Renal cortex interstitium (tissue), 11 donors: ENCODE measurements around the gene NPL. TPM values are rescaled to one million over a fixed set of nuclear protein-coding genes. Genes with fewer than 3 reads are reported as not detected.
A peak's percentile ranks its signal among the peaks of the same experiment; 100 is the strongest.

Source experiments
- DNase-seq, 11 donors: peaks; one replicate each; pipeline ENCODE4 v3.0.0-alpha.2; 2013; ENCODE audit warnings: low read depth in 9 of 11, low spot score in 4 of 11; ENCODE audit errors: extremely low read depth in 1 of 11
- polyA plus RNA-seq, 3 donors: library from polyadenylated mRNA; unstranded; fragments of 120-200 nt; gene quantifications; one replicate each; pipeline ENCODE4 v1.2.1, GENCODE V29; 2013; ENCODE audit not compliant: insufficient read length in 3 of 3

NPL gene
- polyA plus RNA-seq, 3 donors, result 8.1 to 8.8 (median 8.4) TPM

DNA sequence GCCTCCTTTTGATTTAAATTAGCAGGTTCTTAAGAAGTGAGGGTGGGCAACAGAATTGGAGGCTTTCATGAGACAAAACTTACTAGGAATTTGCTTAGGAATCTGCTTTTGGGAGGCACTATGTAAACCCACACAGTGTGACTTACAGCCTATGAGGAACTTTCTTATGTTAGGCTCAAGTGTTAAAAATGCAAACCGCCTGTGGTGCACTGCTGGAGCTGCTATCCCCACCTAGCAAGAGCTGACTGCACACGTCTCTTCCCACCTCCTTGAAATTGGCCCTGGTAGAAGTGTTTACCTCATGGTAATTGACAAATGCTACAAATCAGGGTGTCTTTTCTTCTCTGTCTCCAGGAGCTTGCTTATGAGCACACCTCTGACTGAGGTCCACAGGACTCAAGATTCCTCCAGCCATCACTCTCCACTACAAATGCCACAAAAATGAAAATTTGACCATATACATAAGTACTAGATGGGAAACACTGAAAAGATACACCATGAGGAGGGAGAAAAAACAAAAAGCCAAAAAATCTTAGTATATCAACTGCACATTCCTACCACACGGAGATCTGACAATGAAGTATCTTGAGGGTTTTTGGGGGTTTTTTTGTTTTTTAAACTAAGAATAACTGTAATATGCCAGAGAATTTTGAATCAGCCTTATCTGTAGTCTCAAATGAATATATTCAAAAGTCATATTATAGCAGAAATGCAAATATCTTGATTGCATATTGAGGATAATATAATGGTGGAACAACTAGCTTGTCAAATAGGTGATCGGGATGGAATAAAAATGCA lies 18.2 kb upstream of the NPL start:
- no peak for DNase-seq

DNA sequence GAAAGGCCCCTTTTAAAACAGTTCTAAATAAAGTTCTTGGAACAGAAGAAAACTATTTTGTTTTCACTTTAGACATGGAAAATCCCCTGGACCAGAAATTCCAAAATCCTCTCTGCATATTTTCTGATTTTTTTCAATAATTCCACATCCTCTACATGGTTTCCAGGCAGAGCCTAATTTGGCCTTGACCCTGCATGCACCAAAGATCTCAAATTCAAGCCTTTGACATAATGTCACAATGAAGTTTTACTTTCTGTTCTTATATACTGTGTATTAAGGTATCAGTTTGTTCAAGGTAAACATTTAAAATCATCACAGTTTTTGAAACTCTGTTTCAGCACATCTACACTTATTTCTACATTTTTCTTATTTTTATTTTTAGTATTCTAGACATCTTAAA lies 12.2 kb upstream of the NPL start:
- no peak for DNase-seq

DNA sequence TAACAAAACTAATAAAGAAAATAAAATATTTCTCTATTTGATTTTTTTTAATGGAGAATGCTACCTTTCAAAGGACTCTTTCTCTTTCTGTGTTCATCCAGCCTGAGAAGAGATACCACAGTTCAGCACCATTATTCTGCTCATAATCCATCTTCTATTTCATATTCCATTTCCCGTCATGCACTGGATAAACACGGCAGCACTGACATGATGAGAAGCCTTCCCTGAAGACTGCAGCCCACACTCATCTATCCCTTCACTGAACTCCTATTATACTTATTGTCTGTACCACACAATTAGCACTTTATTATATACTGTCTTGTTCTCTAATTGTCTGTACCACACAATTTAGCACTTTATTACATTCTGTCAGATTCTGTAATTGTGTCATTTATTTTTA lies 10.7 kb upstream of the NPL start:
- no peak for DNase-seq

DNA sequence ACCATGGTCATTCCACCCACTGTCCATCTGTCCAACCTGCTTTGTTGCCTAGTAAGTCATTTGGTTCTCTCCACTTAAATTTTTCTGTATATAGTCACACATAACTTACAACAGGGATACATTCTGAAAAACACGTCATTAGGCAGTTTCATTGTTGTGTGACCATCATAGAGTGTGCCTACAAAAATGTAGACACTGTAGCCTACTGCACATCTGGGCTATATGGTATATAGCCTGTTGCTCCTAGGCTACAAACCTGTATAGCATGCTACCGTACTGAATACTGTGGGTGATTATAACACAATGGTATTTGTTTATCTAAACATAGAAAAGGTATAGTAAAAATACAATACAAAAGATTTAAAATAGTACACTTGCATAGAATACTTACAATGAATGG lies 10.0 kb upstream of the NPL start:
- no peak for DNase-seq

DNA sequence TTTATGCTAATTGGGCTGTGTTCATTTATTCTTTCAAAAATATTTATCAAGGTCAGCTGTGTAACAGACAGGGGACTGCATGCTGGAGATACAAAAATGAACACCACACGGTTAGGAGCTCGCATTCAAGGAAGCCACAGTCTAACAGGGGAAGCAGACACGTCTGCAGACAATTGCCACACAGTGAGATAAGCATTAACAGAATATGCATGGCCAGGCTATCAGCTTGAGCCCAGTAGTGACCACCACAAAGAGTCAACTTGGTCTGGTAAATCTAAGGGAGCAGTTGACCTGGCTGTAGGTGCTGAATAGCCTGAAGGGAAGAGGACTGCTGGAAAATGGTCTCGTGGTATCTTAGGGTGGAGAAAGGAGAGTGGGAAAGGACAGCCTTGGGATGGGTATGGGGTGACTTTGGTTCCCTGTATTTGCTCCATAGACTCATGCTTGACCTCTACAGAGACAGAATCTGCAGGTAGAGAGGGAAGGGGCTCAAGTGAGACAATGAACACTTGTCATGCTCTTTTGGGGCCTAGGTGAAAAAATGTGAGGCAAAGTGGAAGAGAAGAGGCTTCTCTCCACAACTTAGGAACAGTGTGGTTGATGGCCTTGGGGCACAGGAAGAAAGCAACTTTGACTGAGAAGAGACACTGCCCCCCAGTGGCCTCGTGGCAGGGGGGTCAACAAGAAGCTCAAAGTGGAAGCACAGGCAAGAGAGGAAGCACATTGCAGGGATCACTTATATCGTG lies 7.6 kb upstream of the NPL start:
- DNase-seq, result peak in 5 of 11 donors; percentile 15 to 44 (median 25)

DNA sequence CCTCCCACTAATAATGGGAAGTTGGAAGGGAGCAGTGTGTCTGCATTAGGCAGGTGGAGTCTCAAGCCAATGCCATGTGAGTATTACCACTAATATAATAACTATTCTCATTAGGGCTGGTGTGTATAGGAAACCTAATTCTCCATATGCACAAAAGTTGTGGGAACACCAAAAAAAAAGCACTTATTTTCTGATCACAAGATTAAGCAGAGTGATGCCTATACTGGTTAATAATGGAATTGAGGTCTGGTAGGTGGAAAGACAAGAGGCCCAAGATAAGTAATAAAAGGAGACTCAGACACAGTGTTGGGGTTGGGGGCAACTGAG lies 7.0 kb upstream of the NPL start:
- no peak for DNase-seq

DNA sequence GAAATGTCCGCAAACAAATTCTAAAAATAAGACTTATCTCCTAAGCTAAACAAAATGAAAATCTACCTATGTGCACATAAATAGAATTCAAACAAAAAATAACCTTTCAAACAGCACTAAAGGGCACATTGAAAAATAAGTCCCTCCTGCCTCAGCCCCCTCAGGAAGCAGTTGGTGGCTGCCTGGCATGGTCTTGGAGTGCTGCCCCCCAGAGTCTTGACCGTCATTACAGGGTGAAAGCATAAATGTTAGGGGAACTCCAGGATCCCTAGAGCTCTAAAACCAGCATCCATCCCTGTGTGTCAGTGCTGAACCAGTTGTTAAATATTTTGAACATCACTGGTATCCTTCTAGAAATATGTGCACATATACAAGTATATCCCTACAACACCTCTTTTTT lies 6.5 kb upstream of the NPL start:
- DNase-seq, result no peak

DNA sequence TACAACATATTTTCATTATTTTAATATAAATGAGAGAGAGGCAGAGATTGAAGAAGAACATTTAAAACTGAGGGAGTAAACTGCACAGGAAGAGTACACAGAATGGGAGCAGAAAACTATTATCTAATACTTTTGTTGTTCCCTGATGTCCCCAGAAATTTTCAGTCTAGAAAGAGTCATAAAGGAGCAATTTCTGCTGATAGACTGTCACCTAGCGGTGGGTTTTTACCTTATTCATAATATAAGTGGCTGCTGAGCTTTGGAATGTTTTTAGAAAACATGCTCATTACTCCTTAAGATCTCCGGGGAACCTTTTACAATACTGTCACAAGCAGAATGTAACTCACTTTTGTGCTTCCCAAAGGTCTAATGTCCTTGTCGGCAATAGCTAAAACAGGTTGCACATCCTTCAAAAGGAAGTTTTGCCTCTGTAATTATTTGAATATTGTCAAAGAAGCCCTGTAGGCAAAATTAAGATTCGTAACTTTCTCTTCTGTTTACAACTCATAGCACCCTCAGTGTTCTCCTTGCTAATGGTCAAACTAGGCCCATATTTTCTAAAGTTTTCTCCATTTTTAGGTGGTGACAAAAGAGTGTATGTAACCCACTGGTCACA lies 4.9 kb upstream of the NPL start:
- peak in 8 of 11 donors; percentile 31 to 57 (median 42) for DNase-seq

DNA sequence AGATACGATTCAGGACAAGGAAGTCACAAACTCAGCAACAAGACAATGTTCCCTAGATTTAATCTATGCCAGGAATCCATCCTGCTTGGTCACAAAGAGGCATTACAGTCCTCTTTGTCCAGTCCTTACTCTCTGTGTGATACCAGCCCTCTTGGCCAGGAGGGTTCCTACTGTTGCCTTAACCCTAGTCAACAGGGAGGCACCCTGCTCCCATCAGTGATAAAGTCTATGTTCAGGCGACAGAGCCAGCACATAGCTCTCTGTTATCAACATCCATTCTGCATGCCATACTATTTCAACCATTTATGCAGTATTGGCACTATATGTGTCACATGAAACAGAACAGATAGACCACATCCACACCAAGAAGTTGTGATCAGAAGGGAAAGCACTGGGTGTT lies 4.4 kb upstream of the NPL start:
- DNase-seq, result no peak

DNA sequence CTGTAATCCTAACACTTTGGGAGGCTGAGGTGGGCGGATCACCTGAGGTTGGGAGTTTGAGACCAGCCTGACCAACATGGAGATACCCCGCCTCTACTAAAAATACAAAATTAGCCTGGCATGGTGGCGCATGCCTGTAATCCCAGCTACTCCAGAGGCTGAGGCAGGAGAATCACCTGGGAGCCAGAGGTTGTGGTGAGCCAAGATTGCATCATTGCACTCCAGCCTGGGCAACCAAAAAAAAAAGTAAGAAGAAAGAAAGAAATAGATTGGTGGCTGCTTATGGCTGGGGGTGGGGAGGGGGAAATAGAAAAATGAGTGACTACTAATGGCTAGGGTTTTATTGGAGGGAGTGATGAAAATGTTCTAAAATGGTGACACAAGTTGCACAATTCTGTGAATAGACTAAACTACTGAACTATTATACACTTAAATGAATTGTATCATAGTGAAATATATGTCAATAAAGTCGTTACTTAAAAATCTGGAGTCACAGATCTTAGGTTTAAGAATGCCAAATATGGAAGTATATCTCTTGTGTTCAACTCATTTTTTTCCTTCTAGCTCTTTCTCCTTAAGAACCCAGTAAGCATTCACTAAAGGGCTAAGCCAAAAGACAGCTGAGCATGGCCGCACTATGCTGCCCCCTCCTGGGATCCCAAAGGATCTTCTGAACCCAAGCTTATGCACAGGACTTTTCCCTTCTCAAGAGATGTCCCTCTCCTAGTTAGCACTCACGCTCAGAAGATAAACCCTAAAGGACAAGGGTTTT lies 3.2 kb upstream of the NPL start:
- peak in 9 of 11 donors; percentile 32 to 63 (median 44) for DNase-seq

DNA sequence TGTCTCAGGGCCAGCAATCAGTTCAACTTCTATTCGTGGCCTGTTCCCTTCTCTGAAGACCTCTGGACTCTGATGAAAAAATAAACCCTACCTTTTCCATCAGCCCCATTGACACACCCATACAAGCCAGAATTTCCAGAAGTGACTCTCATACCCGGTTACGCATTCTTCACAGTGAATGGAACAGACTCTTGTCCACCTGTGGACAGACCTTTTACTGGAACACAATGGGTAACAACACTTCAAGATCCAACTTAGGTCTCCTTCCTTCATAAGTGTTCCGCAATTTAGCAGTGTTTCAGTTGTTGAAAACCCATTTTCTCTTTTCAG lies 2.6 kb upstream of the NPL start:
- DNase-seq, result no peak

DNA sequence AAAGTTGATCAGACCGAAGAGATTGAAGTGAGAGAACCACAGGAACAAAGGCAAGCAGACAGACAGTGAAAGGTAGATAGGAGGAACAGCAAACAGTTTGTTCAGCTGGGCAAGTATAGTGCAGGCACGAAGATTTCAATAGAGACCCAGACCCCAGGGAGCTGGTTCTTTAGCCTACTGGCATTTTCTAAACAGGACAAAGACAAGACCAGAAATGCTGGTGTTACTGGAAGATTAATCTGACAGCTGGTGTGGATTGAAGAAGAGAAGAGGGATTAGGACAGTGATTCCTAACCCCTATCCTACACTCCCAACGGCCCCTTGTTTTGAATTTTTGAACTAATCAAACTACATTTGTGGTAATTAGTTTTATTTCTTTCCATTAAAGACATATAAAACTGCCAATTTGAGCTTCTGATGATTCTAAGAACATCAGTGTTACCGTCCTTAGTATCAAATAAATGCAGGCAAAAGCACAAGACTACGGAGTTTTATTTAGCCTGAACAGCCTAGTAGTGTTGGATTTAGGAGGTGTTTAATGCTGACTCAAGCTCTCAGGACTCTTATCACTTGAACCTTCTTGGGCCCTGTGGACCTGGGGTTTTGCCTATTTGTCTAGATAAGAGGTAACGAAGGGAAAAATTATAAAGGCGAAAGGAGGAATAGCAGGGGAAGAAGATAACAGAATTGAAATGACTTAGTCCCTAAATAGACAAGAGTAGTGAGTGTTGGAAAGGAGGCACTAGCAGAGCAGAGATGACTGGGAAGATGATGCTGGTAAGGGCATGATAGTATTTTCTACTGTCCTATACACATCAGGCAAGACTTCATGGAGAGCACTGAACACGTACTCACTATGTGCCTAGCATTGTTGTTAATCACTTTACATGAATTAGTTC lies 2.0 kb downstream of the NPL start:
- DNase-seq, result no peak

DNA sequence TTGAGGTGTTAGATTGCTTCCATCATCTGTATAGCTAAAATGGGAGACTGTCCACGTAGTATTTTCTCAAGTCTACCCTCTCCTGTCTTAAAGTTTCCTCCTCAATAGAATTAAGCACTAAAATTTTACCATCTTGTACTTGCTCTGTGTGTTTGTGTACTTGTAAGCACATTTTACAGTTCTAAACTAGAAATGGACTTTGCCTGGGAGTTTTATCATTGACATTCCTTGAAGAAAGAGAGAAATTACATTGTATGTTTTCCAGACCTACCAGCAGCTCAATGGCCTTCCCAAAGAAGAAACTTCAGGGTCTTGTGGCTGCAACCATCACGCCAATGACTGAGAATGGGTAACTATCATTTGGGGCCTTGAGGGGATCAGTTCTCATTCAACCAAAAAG lies 4.5 kb downstream of the NPL start:
- no peak for DNase-seq

DNA sequence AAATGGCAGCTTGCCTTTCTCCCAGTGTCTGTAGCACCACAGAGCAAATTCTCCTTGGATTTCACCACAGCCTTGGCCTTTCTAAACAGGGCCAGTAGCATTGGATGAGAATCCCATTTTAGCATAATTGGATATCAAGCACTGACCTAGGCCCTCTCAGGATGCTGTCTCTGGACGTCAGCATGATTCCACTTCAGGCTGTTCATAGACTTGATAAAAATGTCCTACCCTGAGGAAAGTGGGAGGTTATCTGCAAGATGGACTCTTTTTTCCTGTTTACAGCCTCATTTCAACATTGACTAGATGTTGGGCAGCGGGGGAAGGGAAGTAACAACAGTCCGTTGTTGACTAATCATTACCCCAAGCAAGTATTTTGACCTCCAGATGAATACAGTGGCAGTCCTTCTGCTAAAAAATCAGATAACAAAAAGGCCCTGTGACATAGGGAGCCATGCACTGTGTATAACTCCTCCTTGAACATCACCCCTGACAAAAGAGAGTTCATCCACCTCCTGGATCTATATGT lies 5.2 kb downstream of the NPL start:
- DNase-seq, result no peak

DNA sequence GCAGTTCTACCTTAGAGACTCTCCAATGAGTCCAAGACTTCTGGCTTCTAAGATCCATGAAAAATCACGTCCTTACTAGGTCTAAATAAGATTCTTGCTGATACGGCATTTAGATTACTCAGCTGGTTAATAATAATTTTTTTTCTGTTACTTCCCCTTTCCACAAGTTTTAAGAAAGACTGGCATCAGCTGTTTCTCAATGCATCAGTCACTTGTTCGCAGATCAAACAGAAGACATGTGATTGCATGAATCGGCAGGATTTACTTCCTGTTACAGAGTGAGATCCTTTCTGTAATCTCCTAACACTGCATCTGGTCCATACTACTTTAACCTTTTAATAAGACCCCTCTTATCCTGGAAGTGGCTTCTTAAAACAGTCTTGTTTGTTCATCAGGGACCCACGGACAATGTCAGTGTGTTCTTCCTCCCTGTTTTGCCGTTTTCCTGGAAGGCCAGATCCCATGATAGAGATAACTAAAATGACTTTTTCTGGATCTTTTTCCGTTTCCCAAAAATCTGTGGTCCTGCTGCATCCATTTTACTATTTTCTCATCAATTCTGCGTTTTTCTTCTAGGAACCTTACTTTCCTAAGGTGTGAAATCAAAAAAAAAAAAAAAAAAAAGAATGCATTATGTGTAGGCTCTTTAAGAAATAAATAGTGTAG lies 6.1 kb downstream of the NPL start:
- no peak for DNase-seq

DNA sequence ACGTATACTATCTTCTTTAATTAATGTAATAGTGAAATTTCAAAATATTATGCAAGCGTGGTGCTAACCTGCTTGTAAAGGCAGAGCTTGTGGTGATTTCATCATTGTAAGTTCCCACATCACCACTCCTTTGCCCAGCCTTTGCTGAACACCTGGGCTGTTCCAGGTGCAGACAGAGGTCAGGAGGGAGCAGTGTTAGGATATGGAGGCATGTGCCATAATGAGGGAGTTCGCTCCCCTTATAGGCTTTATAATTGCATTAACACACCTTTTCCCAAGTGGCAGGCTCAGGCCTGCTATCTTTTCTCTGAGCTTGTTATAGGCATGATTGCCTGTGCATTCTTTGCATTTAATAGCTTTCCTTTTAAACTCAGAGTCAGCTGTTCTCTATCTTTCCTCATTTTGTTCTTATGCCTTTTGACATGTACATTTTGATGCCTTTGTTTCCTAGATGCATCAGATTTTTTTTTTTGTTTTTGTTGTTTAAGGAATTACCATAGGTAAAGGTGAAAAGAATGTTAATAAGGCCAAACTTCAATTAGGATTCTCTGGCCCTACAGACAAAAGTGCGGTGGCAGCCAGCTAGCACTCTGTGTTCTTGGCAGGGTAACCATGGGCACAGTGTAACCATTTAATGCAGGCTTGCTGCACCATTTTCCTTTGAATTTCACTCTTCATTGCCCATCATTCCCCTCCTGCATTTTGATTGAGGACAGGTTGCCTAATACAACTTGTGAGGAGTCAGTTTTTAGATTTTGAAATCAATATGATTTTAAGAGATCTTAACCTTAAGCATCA lies 12.6 kb downstream of the NPL start:
- DNase-seq, result no peak

DNA sequence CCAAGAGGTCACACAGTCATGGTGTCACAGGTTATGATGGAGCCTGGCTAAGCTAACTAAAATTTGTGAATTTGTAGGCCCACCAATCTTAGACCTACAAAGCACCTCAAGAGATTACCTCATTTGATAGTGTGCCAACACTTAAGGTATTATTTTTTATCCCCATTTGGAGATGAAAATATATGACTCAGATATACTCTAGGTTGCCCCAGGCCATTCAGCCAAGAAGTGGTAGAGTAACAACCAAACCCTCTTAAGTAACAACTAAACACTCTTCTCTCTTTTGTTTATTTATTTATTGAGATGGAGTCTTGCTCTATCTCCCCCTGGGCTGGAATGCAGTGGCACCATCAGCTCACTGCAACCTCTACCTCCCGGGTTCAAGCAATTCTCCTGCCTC lies 14.3 kb downstream of the NPL start:
- no peak for DNase-seq
